Measurements from ENCODE around the gene PAX8. TPM values are rescaled to one million over a fixed set of nuclear protein-coding genes. Genes with fewer than 3 reads are reported as not detected.

Gene PAX8
- total RNA-seq, 1 donor from 2014 or later: 0.44 TPM

GRCh38 chr2:113209011-113209645 lies 69.6 kb downstream of the PAX8 start:
- peaks cover 27% of the 10 kb centered on the region for H3K4me1 ChIP-seq
- H3K27me3 ChIP-seq (ENCODE audit: low read depth): no peaks in the 10 kb centered on the region
- TF ChIP-seq CTCF (IDR thresholded peaks at IDR 0.05; ENCODE audit: borderline replicate concordance): no peak
- H3K4me3 ChIP-seq: no peak overlapping the region
- H3K27ac ChIP-seq (replicated peaks): no peak overlapping the region
- no peaks in the 10 kb centered on the region for H3K36me3 ChIP-seq
- DNase-seq: no peak
- intact Hi-C loops (cut with micrococcal nuclease): loop anchor here (10.0 kb wide), 1 partner anchor 46 kb away; no protein-coding TSS in a partner anchor
- H3K9me3 ChIP-seq (replicated peaks): no peaks in the 10 kb centered on the region

DNA sequence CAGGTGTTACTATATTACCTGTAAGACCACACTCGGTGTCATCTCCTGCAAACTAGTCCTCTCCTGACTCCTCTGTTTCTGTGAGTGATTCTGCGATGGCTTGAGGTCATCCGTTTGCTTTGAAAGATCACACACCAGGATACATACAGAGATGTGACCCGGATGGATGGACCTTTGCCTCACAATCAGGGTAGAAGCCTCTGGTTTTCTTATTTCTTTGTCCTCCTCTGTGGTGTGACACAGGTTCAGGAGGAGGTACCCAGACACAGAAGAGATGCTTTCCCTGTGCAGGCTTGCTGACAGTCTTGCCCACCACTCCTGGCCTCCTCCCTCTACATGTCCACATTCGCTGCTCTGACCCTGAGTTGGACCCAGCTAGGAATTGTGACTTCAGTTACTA lies 70.3 kb downstream of the PAX8 start:
- no peak for DNase-seq
- Histone ChIP-seq H3K4me3 (no peak overlapping the region), H3K27me3 (ENCODE audit: low read depth) (no peaks in the 10 kb centered on the region), H3K36me3 (no peaks in the 10 kb centered on the region), H3K9me3 (replicated peaks) (no peaks in the 10 kb centered on the region), H3K4me1 (peaks cover 27% of the 10 kb centered on the region), H3K27ac (replicated peaks) (no peak overlapping the region)
- TF ChIP-seq CTCF (IDR thresholded peaks at IDR 0.05; ENCODE audit: borderline replicate concordance): no peak
- intact Hi-C loops (cut with micrococcal nuclease): loop anchor here (10.0 kb wide), 1 partner anchor 46 kb away; no protein-coding TSS in a partner anchor

DNA sequence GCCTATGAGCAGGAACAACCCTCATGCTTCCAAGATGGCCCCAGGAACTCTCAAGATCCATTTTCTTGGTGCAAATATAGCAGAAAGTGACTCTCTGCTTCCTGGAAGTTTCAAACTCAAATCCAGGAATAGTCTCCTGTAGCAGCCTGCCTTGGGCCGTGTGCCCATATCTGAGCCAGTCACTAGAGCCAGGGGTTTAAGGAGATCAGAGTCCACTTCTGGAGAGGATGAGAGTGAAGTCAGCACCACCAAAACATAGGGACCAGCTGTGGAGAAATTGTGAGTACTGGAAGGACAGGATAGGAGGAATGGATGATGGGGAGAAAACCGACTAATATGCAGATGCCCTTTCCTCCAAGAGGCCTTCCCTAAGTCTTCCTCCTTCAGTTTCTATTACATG lies 71.7 kb downstream of the PAX8 start:
- H3K27ac ChIP-seq (replicated peaks): no peak overlapping the region
- H3K9me3 ChIP-seq (replicated peaks): no peaks in the 10 kb centered on the region
- intact Hi-C loops (cut with micrococcal nuclease): loop anchor here (10.0 kb wide), 1 partner anchor 48 kb away; no protein-coding TSS in a partner anchor
- no peak for TF ChIP-seq CTCF (IDR thresholded peaks at IDR 0.05; ENCODE audit: borderline replicate concordance)
- no peak for DNase-seq
- no peak overlapping the region for H3K4me3 ChIP-seq
- H3K27me3 ChIP-seq (ENCODE audit: low read depth): no peaks in the 10 kb centered on the region
- H3K4me1 ChIP-seq: peaks cover 18% of the 10 kb centered on the region
- H3K36me3 ChIP-seq: no peaks in the 10 kb centered on the region

GRCh38 chr2:113206251-113206650 lies 72.5 kb downstream of the PAX8 start:
- no peak overlapping the region for H3K4me3 ChIP-seq
- no peak for TF ChIP-seq CTCF (IDR thresholded peaks at IDR 0.05; ENCODE audit: borderline replicate concordance)
- no peaks in the 10 kb centered on the region for H3K9me3 ChIP-seq (replicated peaks)
- intact Hi-C loops (cut with micrococcal nuclease): loop anchor here (10.0 kb wide), 1 partner anchor 49 kb away; no protein-coding TSS in a partner anchor
- H3K27me3 ChIP-seq (ENCODE audit: low read depth): no peaks in the 10 kb centered on the region
- no peak for DNase-seq
- H3K27ac ChIP-seq (replicated peaks): no peak overlapping the region
- no peaks in the 10 kb centered on the region for H3K36me3 ChIP-seq
- peaks cover 10% of the 10 kb centered on the region for H3K4me1 ChIP-seq

- intact Hi-C loops (cut with micrococcal nuclease): loop anchor here (5.0 to 10.0 kb wide), 2 partner anchors 51 to 168 kb away; no protein-coding TSS in a partner anchor
- TF ChIP-seq CTCF (IDR thresholded peaks at IDR 0.05; ENCODE audit: borderline replicate concordance): peak; percentile 92
- DNase-seq: peak; percentile 63
Observed at GRCh38 chr2:113203901-113204519, 74.7 kb downstream of the PAX8 start.

More at GRCh38 chr2:113203901-113204519, 74.7 kb downstream of the PAX8 start:
- H3K4me1 ChIP-seq: peaks cover 7% of the 10 kb centered on the region
- no peak overlapping the region for H3K4me3 ChIP-seq
- no peak overlapping the region for H3K27ac ChIP-seq (replicated peaks)
- H3K27me3 ChIP-seq (ENCODE audit: low read depth): no peaks in the 10 kb centered on the region
- H3K9me3 ChIP-seq (replicated peaks): no peaks in the 10 kb centered on the region
- no peaks in the 10 kb centered on the region for H3K36me3 ChIP-seq
